Uterus (tissue), 2 donors: ENCODE results near the gene MTF1.

Source experiments
- POLR2A ChIP-seq, 2 donors: fragments of 450-650 bp; IDR thresholded peaks; one replicate each; pipeline ENCODE4 v1.6.1; 2016; ENCODE audit warnings: antibody characterized with exemption in 2 of 2, mild to moderate bottlenecking in 1 of 2, moderate library complexity in 1 of 2
- TF ChIP-seq, protein P1 (sequence below), 4 experiments: fragments of 200-600 bp in 2 of 4; fragments of 450-650 bp in 2 of 4; sonication (generic) in 2 of 4; IDR thresholded peaks; one replicate each; pipeline ENCODE4 v1.5.1; 2016 to 2019; ENCODE audit warnings: antibody characterized with exemption in 4 of 4, mild to moderate bottlenecking in 2 of 4, moderate library complexity in 1 of 4

DNA sequence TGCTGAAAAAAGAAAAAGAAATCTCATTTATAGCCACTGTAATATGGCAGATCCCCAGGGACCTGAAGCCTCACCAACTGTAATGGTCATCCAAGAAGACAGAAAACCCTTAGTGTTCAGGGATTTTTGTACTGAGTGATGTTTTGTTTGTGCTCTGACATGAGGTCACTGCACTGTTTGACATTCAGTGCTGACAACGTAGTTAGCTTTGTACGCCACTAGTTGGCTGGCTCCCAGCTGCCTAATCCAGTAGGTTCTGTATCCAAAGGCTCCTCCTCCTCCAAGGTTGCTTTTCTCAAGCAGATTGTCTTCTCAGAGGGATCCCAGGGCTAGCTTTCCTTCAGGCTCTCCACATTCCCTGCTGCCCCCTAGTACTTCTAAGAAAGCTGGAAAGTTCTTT, 41.9 kb downstream of the MTF1 start:
- TF ChIP-seq, protein P1, sequence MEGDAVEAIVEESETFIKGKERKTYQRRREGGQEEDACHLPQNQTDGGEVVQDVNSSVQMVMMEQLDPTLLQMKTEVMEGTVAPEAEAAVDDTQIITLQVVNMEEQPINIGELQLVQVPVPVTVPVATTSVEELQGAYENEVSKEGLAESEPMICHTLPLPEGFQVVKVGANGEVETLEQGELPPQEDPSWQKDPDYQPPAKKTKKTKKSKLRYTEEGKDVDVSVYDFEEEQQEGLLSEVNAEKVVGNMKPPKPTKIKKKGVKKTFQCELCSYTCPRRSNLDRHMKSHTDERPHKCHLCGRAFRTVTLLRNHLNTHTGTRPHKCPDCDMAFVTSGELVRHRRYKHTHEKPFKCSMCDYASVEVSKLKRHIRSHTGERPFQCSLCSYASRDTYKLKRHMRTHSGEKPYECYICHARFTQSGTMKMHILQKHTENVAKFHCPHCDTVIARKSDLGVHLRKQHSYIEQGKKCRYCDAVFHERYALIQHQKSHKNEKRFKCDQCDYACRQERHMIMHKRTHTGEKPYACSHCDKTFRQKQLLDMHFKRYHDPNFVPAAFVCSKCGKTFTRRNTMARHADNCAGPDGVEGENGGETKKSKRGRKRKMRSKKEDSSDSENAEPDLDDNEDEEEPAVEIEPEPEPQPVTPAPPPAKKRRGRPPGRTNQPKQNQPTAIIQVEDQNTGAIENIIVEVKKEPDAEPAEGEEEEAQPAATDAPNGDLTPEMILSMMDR (IDR thresholded peaks at IDR 0.05): no peak
- no peak for TF ChIP-seq POLR2A (IDR thresholded peaks at IDR 0.05)
